Stomach (tissue), 4 donors: ENCODE measurements around the gene DYNC1LI2.

ENCODE experiments used
- POLR2A ChIP-seq, 4 donors: fragments of 450-650 bp; IDR thresholded peaks; one replicate each; pipeline ENCODE4 v1.6.1; 2016; ENCODE audit warnings: antibody characterized with exemption in 4 of 4, control low read depth in 2 of 4, mild to moderate bottlenecking in 1 of 4, moderate library complexity in 1 of 4
- TF ChIP-seq, protein P1 (sequence below), 7 experiments: fragments of 450-650 bp in 4 of 7; fragments of 200-600 bp in 3 of 7; sonication (generic) in 3 of 7; IDR thresholded peaks; one replicate each; pipeline ENCODE4 v1.5.1; 2016 to 2019; ENCODE audit warnings: antibody characterized with exemption in 7 of 7, control low read depth in 2 of 7, mild to moderate bottlenecking in 1 of 7

GRCh38 chr16:66696669-66697630 lies 54.5 kb downstream of the DYNC1LI2 start, which contains the start of gene CMTM4:
- TF ChIP-seq, protein P1, sequence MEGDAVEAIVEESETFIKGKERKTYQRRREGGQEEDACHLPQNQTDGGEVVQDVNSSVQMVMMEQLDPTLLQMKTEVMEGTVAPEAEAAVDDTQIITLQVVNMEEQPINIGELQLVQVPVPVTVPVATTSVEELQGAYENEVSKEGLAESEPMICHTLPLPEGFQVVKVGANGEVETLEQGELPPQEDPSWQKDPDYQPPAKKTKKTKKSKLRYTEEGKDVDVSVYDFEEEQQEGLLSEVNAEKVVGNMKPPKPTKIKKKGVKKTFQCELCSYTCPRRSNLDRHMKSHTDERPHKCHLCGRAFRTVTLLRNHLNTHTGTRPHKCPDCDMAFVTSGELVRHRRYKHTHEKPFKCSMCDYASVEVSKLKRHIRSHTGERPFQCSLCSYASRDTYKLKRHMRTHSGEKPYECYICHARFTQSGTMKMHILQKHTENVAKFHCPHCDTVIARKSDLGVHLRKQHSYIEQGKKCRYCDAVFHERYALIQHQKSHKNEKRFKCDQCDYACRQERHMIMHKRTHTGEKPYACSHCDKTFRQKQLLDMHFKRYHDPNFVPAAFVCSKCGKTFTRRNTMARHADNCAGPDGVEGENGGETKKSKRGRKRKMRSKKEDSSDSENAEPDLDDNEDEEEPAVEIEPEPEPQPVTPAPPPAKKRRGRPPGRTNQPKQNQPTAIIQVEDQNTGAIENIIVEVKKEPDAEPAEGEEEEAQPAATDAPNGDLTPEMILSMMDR (IDR thresholded peaks at IDR 0.05) = peak in 1 of 7 experiments; percentile 52
- no peak for TF ChIP-seq POLR2A (IDR thresholded peaks at IDR 0.05)
